Osteocyte (in vitro differentiated cells): ENCODE results near the gene SMCO4. TPM values are rescaled to one million over a fixed set of nuclear protein-coding genes. Genes with fewer than 3 reads are reported as not detected.

Experiments used
- DNase-seq: peaks from one replicate; pipeline ENCODE4 v3.0.0; 2021; ENCODE audit warnings: mixed read lengths; ENCODE audit not compliant: unreplicated experiment; ENCODE audit errors: extremely low spot score
- H3K27ac Mint-ChIP-seq: one replicate; pipeline ENCODE4 v1.8.0; 2021; ENCODE audit warnings: mild to moderate bottlenecking, mixed read lengths; ENCODE audit not compliant: unreplicated experiment
- H3K27me3 Mint-ChIP-seq: one replicate; pipeline ENCODE4 v1.8.0; 2021; ENCODE audit warnings: mixed read lengths; ENCODE audit not compliant: unreplicated experiment
- H3K36me3 Mint-ChIP-seq: one replicate; pipeline ENCODE4 v1.8.0; 2021; ENCODE audit warnings: mixed read lengths; ENCODE audit not compliant: unreplicated experiment
- H3K4me1 Mint-ChIP-seq: one replicate; pipeline ENCODE4 v1.8.0; 2021; ENCODE audit warnings: mixed read lengths; ENCODE audit not compliant: unreplicated experiment
- H3K4me3 Mint-ChIP-seq: one replicate; pipeline ENCODE4 v1.8.0; 2021; ENCODE audit warnings: mild to moderate bottlenecking, moderate library complexity, mixed read lengths; ENCODE audit not compliant: unreplicated experiment
- H3K9me3 Mint-ChIP-seq: one replicate; pipeline ENCODE4 v1.8.0; 2021; ENCODE audit warnings: mixed read lengths; ENCODE audit not compliant: unreplicated experiment
- total RNA-seq: library from RNA; stranded (reverse); gene quantifications from 2 replicates; pipeline ENCODE4 v1.2.1, GENCODE V29; 2021
- TF ChIP-seq, protein P1 (sequence below): fragments of 200-600 bp; sonication (generic); IDR thresholded peaks from 2 replicates; pipeline ENCODE4 v1.5.0; 2021; ENCODE audit warnings: antibody characterized with exemption, mild to moderate bottlenecking, moderate library complexity

Gene SMCO4
- total RNA-seq, 1 donor from 2014 or later = 14.7 TPM

DNA sequence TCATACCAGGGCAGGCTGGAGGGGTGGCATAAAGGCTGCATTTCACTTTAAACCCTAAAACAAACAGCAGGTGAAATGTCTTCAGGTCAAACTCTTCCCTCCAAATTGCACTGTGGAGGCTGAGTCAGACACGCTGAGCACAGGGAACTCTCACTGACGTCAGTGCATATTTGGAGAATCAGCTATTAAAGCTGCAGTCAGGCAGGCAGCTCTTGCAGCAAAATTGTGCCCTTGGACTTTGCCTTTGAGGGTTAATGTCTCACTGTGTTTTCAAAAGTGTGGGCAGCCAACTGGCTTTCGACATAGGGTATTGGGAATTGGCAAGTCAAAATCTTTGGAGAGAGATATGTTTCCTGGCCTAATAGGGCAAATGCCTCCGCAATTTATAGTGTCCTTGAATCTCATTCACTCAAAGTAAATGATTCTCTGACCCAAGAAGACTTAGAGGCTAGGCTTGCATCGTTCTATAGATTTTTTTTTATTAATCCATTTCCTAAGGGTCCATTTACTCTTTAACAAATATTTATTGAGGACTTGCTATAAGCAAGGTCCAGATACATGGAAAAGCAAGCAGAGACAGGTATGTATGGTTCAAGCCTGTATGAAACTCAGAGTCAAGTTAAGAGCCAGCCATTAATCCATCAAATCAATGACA, 27.7 kb upstream of the SMCO4 start:
- no peak overlapping the region for H3K27ac Mint-ChIP-seq

DNA sequence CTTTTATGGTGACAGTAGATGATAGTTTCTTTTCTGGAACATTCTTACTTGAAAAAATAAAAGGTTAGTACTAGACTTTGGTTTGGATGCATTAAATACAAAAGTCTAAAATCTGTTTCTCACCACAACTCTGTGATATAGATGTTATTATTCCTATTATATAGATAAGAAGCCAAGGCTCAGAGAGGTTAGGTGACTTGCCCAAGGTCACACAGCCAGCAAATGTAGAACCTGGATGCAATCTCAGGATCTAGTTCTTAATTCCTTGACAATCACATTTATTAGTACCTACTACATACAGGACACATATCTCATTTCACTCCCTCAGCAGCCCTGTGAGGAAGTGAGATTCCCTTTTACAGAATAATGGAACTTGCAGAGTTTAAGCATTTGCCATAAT, 26.3 kb upstream of the SMCO4 start:
- no peak for DNase-seq
- H3K9me3 Mint-ChIP-seq = no peaks in the 10 kb centered on the region
- H3K36me3 Mint-ChIP-seq = no peaks in the 10 kb centered on the region
- no peak overlapping the region for H3K4me3 Mint-ChIP-seq
- H3K4me1 Mint-ChIP-seq = peaks cover 12% of the 10 kb centered on the region
- H3K27me3 Mint-ChIP-seq = peaks cover 2% of the 10 kb centered on the region
- no peak overlapping the region for H3K27ac Mint-ChIP-seq
- TF ChIP-seq, protein P1, sequence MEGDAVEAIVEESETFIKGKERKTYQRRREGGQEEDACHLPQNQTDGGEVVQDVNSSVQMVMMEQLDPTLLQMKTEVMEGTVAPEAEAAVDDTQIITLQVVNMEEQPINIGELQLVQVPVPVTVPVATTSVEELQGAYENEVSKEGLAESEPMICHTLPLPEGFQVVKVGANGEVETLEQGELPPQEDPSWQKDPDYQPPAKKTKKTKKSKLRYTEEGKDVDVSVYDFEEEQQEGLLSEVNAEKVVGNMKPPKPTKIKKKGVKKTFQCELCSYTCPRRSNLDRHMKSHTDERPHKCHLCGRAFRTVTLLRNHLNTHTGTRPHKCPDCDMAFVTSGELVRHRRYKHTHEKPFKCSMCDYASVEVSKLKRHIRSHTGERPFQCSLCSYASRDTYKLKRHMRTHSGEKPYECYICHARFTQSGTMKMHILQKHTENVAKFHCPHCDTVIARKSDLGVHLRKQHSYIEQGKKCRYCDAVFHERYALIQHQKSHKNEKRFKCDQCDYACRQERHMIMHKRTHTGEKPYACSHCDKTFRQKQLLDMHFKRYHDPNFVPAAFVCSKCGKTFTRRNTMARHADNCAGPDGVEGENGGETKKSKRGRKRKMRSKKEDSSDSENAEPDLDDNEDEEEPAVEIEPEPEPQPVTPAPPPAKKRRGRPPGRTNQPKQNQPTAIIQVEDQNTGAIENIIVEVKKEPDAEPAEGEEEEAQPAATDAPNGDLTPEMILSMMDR = no peak

More for the DNA sequence above, 27.7 kb upstream of the SMCO4 start:
- Mint-ChIP-seq H3K36me3 (no peaks in the 10 kb centered on the region), H3K4me3 (no peak overlapping the region), H3K4me1 (peaks cover 12% of the 10 kb centered on the region), H3K9me3 (no peaks in the 10 kb centered on the region), H3K27me3 (no peaks in the 10 kb centered on the region)
- TF ChIP-seq, protein P1 = no peak
- no peak for DNase-seq

DNA sequence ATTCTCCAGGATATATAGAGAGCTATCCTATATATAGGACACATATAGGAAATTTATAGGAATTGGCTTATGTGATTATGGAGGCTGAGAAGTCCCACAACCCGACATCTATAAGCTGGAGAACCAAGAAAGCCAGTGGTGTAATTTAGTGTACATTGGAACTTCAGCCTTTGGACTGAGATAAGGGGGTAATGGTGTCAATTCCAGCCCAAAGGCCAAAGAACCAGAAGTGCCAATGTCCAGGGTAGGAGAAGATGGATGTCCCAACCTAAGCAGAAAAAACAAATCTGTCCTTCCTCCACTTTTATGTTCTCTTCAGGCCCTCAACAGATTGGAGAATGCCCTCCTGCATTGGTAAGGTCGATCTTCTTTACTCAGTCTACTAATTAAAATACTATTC, 25.5 kb upstream of the SMCO4 start:
- H3K4me1 Mint-ChIP-seq = peaks cover 12% of the 10 kb centered on the region
- TF ChIP-seq, protein P1 = no peak
- H3K27ac Mint-ChIP-seq = no peak overlapping the region
- peaks cover 2% of the 10 kb centered on the region for H3K27me3 Mint-ChIP-seq
- H3K4me3 Mint-ChIP-seq = no peak overlapping the region
- no peaks in the 10 kb centered on the region for H3K36me3 Mint-ChIP-seq
- no peaks in the 10 kb centered on the region for H3K9me3 Mint-ChIP-seq
- DNase-seq = no peak

DNA sequence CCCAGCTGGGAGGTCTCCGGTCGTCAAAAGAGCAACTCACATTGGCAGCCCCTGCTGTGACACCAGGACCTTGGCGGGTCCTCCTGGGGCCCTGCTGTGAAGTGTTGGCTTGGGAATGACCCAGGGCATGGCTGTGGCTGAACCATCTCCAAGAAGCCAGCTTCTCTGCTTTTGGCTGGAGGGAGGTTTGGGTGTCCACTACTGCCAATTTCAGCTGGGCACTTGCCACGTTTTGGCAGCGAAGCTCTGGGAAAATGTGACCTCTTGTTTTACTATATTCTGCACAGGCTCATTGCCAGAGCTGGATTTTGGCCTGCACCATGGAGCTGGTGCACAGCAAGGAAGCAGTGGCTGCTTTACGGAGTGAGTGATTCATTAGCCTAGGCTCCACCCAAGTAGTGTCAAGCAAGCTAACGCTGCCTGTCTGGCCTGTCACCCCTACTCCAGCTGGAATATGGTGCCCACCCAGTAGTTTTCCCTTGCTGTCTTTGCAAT, 24.3 kb upstream of the SMCO4 start:
- Mint-ChIP-seq H3K27ac (no peak overlapping the region), H3K36me3 (no peaks in the 10 kb centered on the region), H3K9me3 (no peaks in the 10 kb centered on the region), H3K4me1 (peaks cover 12% of the 10 kb centered on the region), H3K4me3 (no peak overlapping the region), H3K27me3 (peaks cover 2% of the 10 kb centered on the region)
- TF ChIP-seq, protein P1 = no peak
- DNase-seq = no peak

DNA sequence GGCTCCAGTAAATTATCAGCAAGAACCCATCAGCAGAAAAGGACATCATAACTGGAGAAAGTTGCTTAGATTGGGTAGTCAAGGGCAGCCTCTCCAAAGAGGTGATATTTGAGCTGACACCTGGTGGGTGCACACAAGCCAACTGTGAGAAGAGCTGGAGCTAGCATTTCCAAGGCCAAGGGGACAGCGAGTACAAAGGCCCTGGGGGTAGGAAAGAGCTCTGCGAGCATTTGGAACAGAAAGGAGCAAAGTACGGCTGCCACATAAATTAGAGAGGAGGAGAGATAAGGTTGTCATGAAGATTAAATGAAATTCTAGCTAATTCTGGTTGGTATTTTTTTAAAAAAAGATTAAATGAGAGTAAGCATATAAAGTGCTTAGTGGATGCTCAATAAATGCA, 21.7 kb upstream of the SMCO4 start:
- Mint-ChIP-seq H3K27me3 (peaks cover 2% of the 10 kb centered on the region), H3K27ac (no peak overlapping the region), H3K4me3 (no peak overlapping the region), H3K36me3 (no peaks in the 10 kb centered on the region), H3K9me3 (no peaks in the 10 kb centered on the region), H3K4me1 (peaks cover 6% of the 10 kb centered on the region)
- DNase-seq = no peak
- TF ChIP-seq, protein P1 = no peak
